Common myeloid progenitor, CD34-positive (primary cell): ENCODE data around the gene RAP1GAP.

Source experiments
- CTCF ChIA-PET: fragments of 350-600 bp; sonication (Branson Sonifier 250); formaldehyde crosslinking; loops from one replicate; lab custom pipeline; 2021; ENCODE audit warnings: antibody characterized with exemption; lab: Charles Lee
- POLR2A ChIA-PET: fragments of 350-600 bp; sonication (Branson Sonifier 250); formaldehyde crosslinking; loops from one replicate; lab custom pipeline; 2021; ENCODE audit warnings: antibody characterized with exemption; lab: Charles Lee
- DNase-seq, 3 donors: peaks; one replicate each; pipeline versions ENCODE4 v3.0.0 to v3.0.0-alpha.2; 2013
- H3K27ac ChIP-seq, 2 experiments: 1 replicate in 1 of 2; 2 replicates in 1 of 2; pipeline ENCODE4 v1.7.0; 2013; ENCODE audit warnings: inconsistent platforms in 2 of 2, low read length in 2 of 2, mild to moderate bottlenecking in 2 of 2, low read depth in 1 of 2, moderate library complexity in 1 of 2; ENCODE audit not compliant: severe bottlenecking in 2 of 2, insufficient read depth in 1 of 2, poor library complexity in 1 of 2
- H3K27me3 ChIP-seq, 5 experiments: replicated peaks in 2 of 5; 1 replicate in 3 of 5; 2 replicates in 2 of 5; pipeline versions ENCODE4 v1.6.1 to v1.7.0; 2013; ENCODE audit warnings: low read length in 4 of 5, mild to moderate bottlenecking in 2 of 5, moderate library complexity in 2 of 5, inconsistent platforms in 1 of 5; ENCODE audit not compliant: insufficient read depth in 5 of 5, control insufficient read depth in 4 of 5
- H3K36me3 ChIP-seq, 4 experiments: 1 replicate in 2 of 4; 2 replicates in 2 of 4; pipeline versions ENCODE4 v1.6.1 to v1.7.0; 2013; ENCODE audit warnings: low read length in 3 of 4, control low read depth in 1 of 4, mild to moderate bottlenecking in 1 of 4; ENCODE audit not compliant: control insufficient read depth in 4 of 4, insufficient read depth in 4 of 4
- H3K4me1 ChIP-seq, 4 experiments: 1 replicate in 3 of 4; 2 replicates in 1 of 4; pipeline versions ENCODE4 v1.6.1 to v1.7.1; 2013; ENCODE audit warnings: low read length in 3 of 4, mild to moderate bottlenecking in 3 of 4, control low read depth in 1 of 4, inconsistent platforms in 1 of 4, moderate library complexity in 1 of 4; ENCODE audit not compliant: control insufficient read depth in 4 of 4, insufficient read depth in 4 of 4; ENCODE audit errors: control extremely low read depth in 1 of 4
- H3K4me3 ChIP-seq, 7 experiments: 1 replicate in 4 of 7; 2 replicates in 3 of 7; pipeline versions ENCODE4 v1.5.1 to v1.7.0; 2013; ENCODE audit warnings: mild to moderate bottlenecking in 7 of 7, low read length in 6 of 7, moderate library complexity in 6 of 7, inconsistent platforms in 2 of 7, low read depth in 2 of 7, control low read depth in 1 of 7; ENCODE audit not compliant: insufficient read depth in 4 of 7, control insufficient read depth in 1 of 7; ENCODE audit errors: extremely low read depth in 1 of 7
- H3K9me3 ChIP-seq, 5 experiments: 1 replicate in 4 of 5; 2 replicates in 1 of 5; pipeline versions ENCODE4 v1.6.1 to v1.7.1; 2013; ENCODE audit warnings: low read length in 4 of 5, mild to moderate bottlenecking in 2 of 5, inconsistent platforms in 1 of 5, low read depth in 1 of 5, moderate library complexity in 1 of 5; ENCODE audit not compliant: control insufficient read depth in 4 of 5, insufficient read depth in 2 of 5; ENCODE audit errors: control extremely low read depth in 1 of 5
- WGBS: methylation state at CpG from one replicate; pipeline ENCODE4 v1.1.5; 2013; ENCODE audit not compliant: insufficient coverage; 5-methylcytosine and 5-hydroxymethylcytosine counted together

Gene RAP1GAP

DNA sequence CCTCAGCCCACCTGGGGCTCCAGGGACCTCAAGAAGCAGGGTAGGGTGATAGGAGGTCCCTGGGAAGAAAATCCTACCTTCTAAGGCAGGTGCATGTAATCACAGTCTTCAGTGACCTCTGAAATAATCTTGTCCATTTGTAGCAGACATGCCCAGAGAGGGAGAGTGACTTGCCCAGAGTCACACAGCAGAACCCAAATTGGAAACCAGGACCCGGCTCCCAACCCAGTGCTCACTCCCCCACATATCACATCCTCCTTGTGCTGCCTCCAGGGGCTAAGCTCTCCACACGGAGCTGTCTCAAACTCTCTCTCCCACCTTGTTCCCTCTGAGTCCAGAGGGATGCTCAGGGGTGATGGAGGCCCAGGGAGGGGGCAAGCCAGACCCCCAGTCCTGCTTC lies 72.5 kb downstream of the RAP1GAP start:
- Histone ChIP-seq H3K4me1 (no peaks in the 10 kb centered on the region), H3K9me3 (no peaks in the 10 kb centered on the region), H3K27ac (no peak overlapping the region), H3K4me3 (no peak overlapping the region), H3K27me3 (peaks cover 0 to 2% (median 0%) of the 10 kb centered on the region in 5 experiments), H3K36me3 (no peaks in the 10 kb centered on the region)
- POLR2A ChIA-PET: no interaction called here
- DNase-seq: no peak
- 100% methylated on average over 2 of the region's 2 CpGs for WGBS
- CTCF ChIA-PET: interaction anchor here (1.4 kb wide), 1 partner anchor 363 kb away, joined by 4 read pairs; no protein-coding TSS in a partner anchor

DNA sequence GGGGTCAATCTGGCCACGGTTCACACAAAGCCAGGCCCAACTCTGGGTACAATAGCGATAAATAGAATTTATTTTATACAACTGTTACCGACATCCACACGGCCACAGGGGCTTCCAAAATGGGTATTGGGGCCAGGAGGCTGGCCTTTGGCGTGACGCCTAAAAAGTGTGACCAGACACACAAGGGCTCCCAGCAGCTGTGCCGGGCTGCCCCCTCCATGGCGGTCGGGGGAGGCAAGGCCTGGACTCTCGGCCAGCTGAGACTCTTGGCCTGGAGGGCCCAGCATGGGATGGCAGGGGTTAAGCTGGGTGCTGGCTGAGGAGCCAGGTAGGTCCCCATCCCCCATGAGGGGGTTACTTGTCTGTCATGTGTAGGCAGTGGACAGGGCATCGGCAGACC lies 73.0 kb downstream of the RAP1GAP start:
- no peak overlapping the region for H3K27ac ChIP-seq
- ChIA-PET CTCF (interaction anchor here (1.4 kb wide), 3 partner anchors 16 to 363 kb away, joined by 3 to 4 read pairs (median 3); no protein-coding TSS in a partner anchor), POLR2A (no interaction called here)
- peaks cover 0 to 2% (median 0%) of the 10 kb centered on the region in 5 experiments for H3K27me3 ChIP-seq
- H3K4me1 ChIP-seq: peaks cover 0 to 1% (median under 1%) of the 10 kb centered on the region in 4 experiments
- H3K4me3 ChIP-seq: no peak overlapping the region
- no peaks in the 10 kb centered on the region for H3K9me3 ChIP-seq
- 84% methylated on average over 9 of the region's 11 CpGs for WGBS
- DNase-seq: no peak
- H3K36me3 ChIP-seq: no peaks in the 10 kb centered on the region

DNA sequence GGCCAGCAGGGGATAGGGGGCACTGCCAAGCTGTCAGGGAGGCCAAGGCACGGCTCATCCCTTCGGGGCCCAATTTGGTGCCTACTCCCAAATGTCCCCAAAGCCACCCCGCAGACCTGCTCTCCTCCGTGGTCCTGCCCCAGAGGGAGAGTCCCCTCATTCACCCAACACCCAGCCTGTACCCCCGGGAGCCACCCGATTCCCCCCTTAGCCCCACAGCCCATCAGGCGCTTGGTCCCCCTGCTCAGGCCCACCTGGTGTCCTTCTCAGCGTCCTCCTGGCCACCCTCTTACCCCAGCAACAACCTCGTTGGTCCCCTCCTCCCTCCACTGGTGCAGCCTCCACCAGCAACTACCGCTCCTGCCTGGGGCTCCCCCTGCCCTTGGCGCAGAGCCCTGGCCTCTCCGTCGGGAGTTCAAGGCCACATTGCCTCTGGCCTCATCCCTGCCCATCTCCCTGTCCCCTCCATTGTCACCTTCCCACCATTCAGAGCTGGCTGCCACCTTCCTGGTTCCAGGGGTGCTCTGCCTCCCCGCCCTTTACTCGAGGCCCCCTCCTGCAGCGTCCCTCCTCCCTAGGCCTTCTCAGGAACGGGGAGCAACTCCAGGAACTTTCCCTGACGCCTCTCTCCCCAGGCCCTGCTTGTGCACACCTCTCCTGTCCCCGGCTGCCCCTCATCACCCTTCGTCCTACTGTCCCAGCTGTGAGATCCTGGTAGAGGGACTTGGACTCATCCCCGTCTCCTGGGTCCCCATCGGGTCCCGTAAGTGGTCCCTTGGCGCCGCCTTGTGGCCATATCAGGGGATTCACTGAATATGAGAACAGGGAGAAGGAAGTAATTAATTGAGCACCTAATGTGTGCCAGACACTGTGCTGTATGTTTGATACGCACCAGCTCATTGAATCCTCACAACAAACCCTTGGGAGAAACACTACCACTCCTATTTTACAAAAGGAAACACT lies 73.9 kb downstream of the RAP1GAP start:
- ChIA-PET POLR2A (interaction anchor here (0.6 kb wide), 1 partner anchor 636 kb away, joined by 4 read pairs; no protein-coding TSS in a partner anchor), CTCF (interaction anchor here (1.4 to 1.8 kb wide), 3 partner anchors 12 to 63 kb away, joined by 3 to 7 read pairs (median 3); no protein-coding TSS in a partner anchor)
- peak; percentile 19 to 53 (median 37) for DNase-seq
- Histone ChIP-seq H3K9me3 (no peaks in the 10 kb centered on the region), H3K27me3 (peaks cover 0 to under 1% (median 0%) of the 10 kb centered on the region in 5 experiments), H3K4me3 (no peak overlapping the region), H3K4me1 (peaks cover 0 to 11% (median 9%) of the 10 kb centered on the region in 4 experiments), H3K36me3 (no peaks in the 10 kb centered on the region), H3K27ac (no peak overlapping the region)
- 69% methylated on average over 26 of the region's 26 CpGs for WGBS

DNA sequence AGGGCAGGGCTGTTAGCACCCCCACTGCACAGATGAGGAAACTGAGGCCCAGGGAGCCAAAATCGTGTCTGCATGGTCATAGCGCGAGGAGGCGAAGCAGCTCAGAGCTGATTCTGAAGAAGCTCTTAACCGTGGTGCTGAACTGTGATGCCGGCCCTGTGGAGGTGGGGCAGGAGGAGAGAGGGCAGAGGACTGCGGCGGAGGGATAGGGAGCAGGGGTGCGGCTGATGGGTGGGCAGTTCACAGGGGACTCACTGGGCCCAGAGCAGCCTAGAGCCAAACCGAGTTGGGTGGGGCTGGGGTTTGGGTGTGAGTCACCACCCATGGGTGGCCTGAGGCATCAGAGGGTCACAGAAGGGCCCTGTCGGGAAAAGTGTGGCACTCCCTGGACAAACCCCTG lies 74.7 kb downstream of the RAP1GAP start:
- no peak for DNase-seq
- WGBS: 84% methylated on average over 10 of the region's 11 CpGs
- CTCF ChIA-PET: interaction anchor here (1.8 kb wide), 1 partner anchor 11 kb away, joined by 7 read pairs; no protein-coding TSS in a partner anchor
- POLR2A ChIA-PET: interaction anchor here (0.6 kb wide), 1 partner anchor 635 kb away, joined by 4 read pairs; no protein-coding TSS in a partner anchor
- H3K27ac ChIP-seq: no peak overlapping the region
- H3K27me3 ChIP-seq: no peaks in the 10 kb centered on the region
- peaks cover 0 to 15% (median 12%) of the 10 kb centered on the region in 4 experiments for H3K4me1 ChIP-seq
- H3K9me3 ChIP-seq: no peaks in the 10 kb centered on the region
- H3K4me3 ChIP-seq: no peak overlapping the region
- no peaks in the 10 kb centered on the region for H3K36me3 ChIP-seq

DNA sequence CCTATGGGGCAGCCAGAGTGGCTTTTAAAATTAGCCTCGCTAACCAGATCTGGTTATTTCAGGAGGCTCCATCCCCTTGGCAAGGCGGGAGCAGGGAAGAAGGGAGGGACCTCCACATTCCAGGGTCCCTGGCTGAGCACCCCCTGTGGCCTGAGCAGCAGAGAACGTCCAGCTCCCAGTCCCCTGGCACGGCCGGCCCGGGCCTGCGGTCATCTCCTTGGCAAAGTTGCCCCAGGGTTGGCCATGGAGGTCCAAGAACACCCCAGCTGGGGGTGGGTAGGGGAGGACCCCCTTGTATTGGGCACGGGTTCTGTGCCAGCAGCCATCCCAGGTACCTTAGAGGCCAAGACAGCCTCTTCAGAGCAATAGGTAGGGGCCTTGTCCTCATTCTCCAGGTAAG lies 75.9 kb downstream of the RAP1GAP start:
- DNase-seq: no peak
- ChIA-PET POLR2A (no interaction called here), CTCF (interaction anchor here (1.8 kb wide), 1 partner anchor 10 kb away, joined by 7 read pairs; no protein-coding TSS in a partner anchor)
- Histone ChIP-seq H3K36me3 (no peaks in the 10 kb centered on the region), H3K27me3 (no peaks in the 10 kb centered on the region), H3K9me3 (no peaks in the 10 kb centered on the region), H3K4me3 (no peak overlapping the region), H3K4me1 (peaks cover 0 to 15% (median 12%) of the 10 kb centered on the region in 4 experiments), H3K27ac (no peak overlapping the region)
- 73% methylated on average over 4 of the region's 8 CpGs for WGBS

DNA sequence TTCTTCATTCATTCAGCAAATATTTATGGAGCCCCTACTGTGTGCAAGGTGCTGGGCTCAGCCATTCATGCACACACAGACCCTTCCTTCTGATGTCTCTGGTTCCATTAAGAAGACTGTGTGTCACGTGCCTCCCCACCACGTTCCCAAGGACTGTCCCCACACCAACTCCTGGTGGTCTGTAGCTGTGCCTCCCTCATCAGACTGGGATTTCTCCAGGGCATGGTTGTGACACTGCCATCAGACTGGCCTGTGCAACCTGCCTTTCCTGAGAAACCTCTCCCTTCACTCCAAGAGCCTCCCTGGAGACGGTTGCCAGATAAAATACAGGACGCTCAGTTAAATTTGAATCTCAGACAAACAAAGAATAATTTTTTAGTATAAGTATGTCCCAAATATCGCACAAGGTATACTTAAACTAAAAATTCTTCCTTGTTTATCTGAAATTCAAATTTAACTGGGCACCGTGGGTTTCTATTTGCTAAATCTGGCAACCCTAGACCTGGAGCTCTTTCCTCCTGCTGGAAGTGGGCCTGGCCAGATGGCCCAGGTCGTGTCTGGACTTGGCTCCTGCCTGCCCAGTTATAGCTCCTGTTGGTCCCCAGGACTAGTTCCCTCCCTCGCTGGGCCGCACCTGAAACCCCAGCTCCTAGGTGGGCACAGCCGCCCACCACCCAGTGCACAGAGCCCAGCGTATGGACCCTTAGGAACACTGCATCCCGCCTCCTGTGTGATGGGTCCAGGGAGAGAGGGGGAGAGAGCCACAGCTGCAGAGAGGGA lies 76.9 kb downstream of the RAP1GAP start:
- H3K4me3 ChIP-seq: no peak overlapping the region
- WGBS: 92% methylated on average over 9 of the region's 12 CpGs
- peaks cover 0 to 3% (median 0%) of the 10 kb centered on the region in 5 experiments for H3K27me3 ChIP-seq
- no peak overlapping the region for H3K27ac ChIP-seq
- DNase-seq: no peak
- ChIA-PET POLR2A (no interaction called here), CTCF (interaction anchor here (0.8 to 1.1 kb wide), 2 partner anchors 32 to 57 kb away, joined by 3 read pairs; no protein-coding TSS in a partner anchor)
- no peaks in the 10 kb centered on the region for H3K36me3 ChIP-seq
- H3K4me1 ChIP-seq: peaks cover 0 to 15% (median 12%) of the 10 kb centered on the region in 4 experiments
- H3K9me3 ChIP-seq: no peaks in the 10 kb centered on the region
